ENCODE measurements around the gene MOV10. TPM values are rescaled to one million over a fixed set of nuclear protein-coding genes. Genes with fewer than 3 reads are reported as not detected.
A peak's percentile ranks its signal among the peaks of the same experiment; 100 is the strongest.

The MOV10 gene
- total RNA-seq, 2 donors from 2014 or later, result 113 to 124 TPM

GRCh38 chr1:112687785-112688496, 13.5 kb downstream of the MOV10 start:
- H3K4me1 Mint-ChIP-seq, result peaks cover 9% of the 10 kb centered on the region
- no peaks in the 10 kb centered on the region for H3K27me3 Mint-ChIP-seq (ENCODE audit: insufficient read depth)
- peaks cover 48% of the 10 kb centered on the region for H3K36me3 Mint-ChIP-seq (ENCODE audit: low read depth)
- no peak overlapping the region for H3K9ac ChIP-seq (ENCODE audit: extremely low read depth, low read length, poor library complexity, severe bottlenecking)
- H3K4me3 Mint-ChIP-seq, result no peak overlapping the region
- no peak for DNase-seq
- H3K4me3 ChIP-seq (ENCODE audit: low read length), result no peak overlapping the region
- 96 to 98% methylated on average over 9 to 13 of the region's 13 CpGs for WGBS, 2 experiments (ENCODE audit: insufficient coverage in 1 of 2, insufficient read length in 1 of 2)
- no peaks in the 10 kb centered on the region for H3K9me3 ChIP-seq (ENCODE audit: control insufficient read depth, low read length)
- no peaks in the 10 kb centered on the region for H3K9me3 Mint-ChIP-seq
- no peaks in the 10 kb centered on the region for H3K27me3 ChIP-seq (ENCODE audit: control insufficient read depth, insufficient read depth, low read length, poor library complexity, severe bottlenecking)
- TF ChIP-seq, protein P1, sequence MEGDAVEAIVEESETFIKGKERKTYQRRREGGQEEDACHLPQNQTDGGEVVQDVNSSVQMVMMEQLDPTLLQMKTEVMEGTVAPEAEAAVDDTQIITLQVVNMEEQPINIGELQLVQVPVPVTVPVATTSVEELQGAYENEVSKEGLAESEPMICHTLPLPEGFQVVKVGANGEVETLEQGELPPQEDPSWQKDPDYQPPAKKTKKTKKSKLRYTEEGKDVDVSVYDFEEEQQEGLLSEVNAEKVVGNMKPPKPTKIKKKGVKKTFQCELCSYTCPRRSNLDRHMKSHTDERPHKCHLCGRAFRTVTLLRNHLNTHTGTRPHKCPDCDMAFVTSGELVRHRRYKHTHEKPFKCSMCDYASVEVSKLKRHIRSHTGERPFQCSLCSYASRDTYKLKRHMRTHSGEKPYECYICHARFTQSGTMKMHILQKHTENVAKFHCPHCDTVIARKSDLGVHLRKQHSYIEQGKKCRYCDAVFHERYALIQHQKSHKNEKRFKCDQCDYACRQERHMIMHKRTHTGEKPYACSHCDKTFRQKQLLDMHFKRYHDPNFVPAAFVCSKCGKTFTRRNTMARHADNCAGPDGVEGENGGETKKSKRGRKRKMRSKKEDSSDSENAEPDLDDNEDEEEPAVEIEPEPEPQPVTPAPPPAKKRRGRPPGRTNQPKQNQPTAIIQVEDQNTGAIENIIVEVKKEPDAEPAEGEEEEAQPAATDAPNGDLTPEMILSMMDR (conservative IDR thresholded peaks at IDR 0.05), result no peak
- peak overlapping the region; percentile 49 for H3K27ac Mint-ChIP-seq
- H3K4me1 ChIP-seq (ENCODE audit: control insufficient read depth, insufficient read depth, low read length), result no peaks in the 10 kb centered on the region
- peaks cover 36% of the 10 kb centered on the region for H3K36me3 ChIP-seq (ENCODE audit: control insufficient read depth, insufficient read depth, low read length)
- no peak overlapping the region for H3K27ac ChIP-seq (ENCODE audit: low read depth, low read length)

DNA sequence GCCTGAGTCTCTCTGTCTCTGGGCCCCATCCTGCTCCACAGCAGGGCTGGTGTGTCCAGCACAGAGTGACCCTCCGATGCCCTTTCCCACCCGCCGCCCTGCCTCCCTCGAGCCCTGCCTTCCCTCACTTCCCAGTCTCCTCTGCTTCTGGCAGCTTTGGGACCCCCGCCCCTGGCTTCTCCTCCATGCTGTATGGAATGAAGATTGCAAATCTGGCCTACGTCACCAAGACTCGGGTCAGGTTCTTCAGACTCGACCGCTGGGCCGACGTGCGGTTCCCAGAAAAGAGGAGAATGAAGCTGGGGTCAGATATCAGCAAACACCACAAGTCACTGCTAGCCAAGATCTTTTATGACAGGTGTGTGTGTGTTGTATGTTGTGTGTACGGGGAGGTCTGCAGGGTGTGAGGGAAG, 14.3 kb downstream of the MOV10 start:
- peaks cover 9% of the 10 kb centered on the region for H3K4me1 Mint-ChIP-seq
- H3K27me3 ChIP-seq (ENCODE audit: control insufficient read depth, insufficient read depth, low read length, poor library complexity, severe bottlenecking), result no peaks in the 10 kb centered on the region
- peaks cover 46% of the 10 kb centered on the region for H3K36me3 Mint-ChIP-seq (ENCODE audit: low read depth)
- H3K9me3 Mint-ChIP-seq, result no peaks in the 10 kb centered on the region
- no peak for DNase-seq
- H3K27ac ChIP-seq (ENCODE audit: low read depth, low read length), result no peak overlapping the region
- 83 to 89% methylated on average over 3 to 13 of the region's 13 CpGs for WGBS, 2 experiments (ENCODE audit: insufficient coverage in 1 of 2, insufficient read length in 1 of 2)
- no peak overlapping the region for H3K9ac ChIP-seq (ENCODE audit: extremely low read depth, low read length, poor library complexity, severe bottlenecking)
- no peak overlapping the region for H3K27ac Mint-ChIP-seq
- no peaks in the 10 kb centered on the region for H3K27me3 Mint-ChIP-seq (ENCODE audit: insufficient read depth)
- no peak overlapping the region for H3K4me3 Mint-ChIP-seq
- no peak overlapping the region for H3K4me3 ChIP-seq (ENCODE audit: low read length)
- peaks cover 41% of the 10 kb centered on the region for H3K36me3 ChIP-seq (ENCODE audit: control insufficient read depth, insufficient read depth, low read length)
- H3K9me3 ChIP-seq (ENCODE audit: control insufficient read depth, low read length), result no peaks in the 10 kb centered on the region
- TF ChIP-seq, protein P1 (conservative IDR thresholded peaks at IDR 0.05), result no peak
- H3K4me1 ChIP-seq (ENCODE audit: control insufficient read depth, insufficient read depth, low read length), result no peaks in the 10 kb centered on the region

- Mint-ChIP-seq H3K27ac (no peak overlapping the region), H3K9me3 (no peaks in the 10 kb centered on the region), H3K4me3 (no peak overlapping the region)
Observed at GRCh38 chr1:112689196-112689841, 14.9 kb downstream of the MOV10 start.

More at GRCh38 chr1:112689196-112689841, 14.9 kb downstream of the MOV10 start:
- Mint-ChIP-seq H3K36me3 (ENCODE audit: low read depth) (peaks cover 47% of the 10 kb centered on the region), H3K4me1 (peaks cover 9% of the 10 kb centered on the region), H3K27me3 (ENCODE audit: insufficient read depth) (no peaks in the 10 kb centered on the region)
- Histone ChIP-seq H3K9me3 (ENCODE audit: control insufficient read depth, low read length) (no peaks in the 10 kb centered on the region), H3K27me3 (ENCODE audit: control insufficient read depth, insufficient read depth, low read length, poor library complexity, severe bottlenecking) (no peaks in the 10 kb centered on the region), H3K4me3 (ENCODE audit: low read length) (no peak overlapping the region), H3K9ac (ENCODE audit: extremely low read depth, low read length, poor library complexity, severe bottlenecking) (no peak overlapping the region), H3K27ac (ENCODE audit: low read depth, low read length) (no peak overlapping the region), H3K36me3 (ENCODE audit: control insufficient read depth, insufficient read depth, low read length) (peaks cover 46% of the 10 kb centered on the region), H3K4me1 (ENCODE audit: control insufficient read depth, insufficient read depth, low read length) (no peaks in the 10 kb centered on the region)
- TF ChIP-seq, protein P1 (conservative IDR thresholded peaks at IDR 0.05), result no peak
- WGBS, 2 experiments (ENCODE audit: insufficient coverage in 1 of 2, insufficient read length in 1 of 2), result 94 to 100% methylated on average over 1 to 8 of the region's 9 CpGs
- DNase-seq, result no peak

Measured in endodermal cell (in vitro differentiated cells).